NB4 (cell line): Measurements from ENCODE around the gene CCDC7.

Source experiments
- CTCF ChIP-seq: IDR thresholded peaks from one replicate; pipeline ENCODE4 v1.5.1; 2012; ENCODE audit warnings: low read depth, low read length
- MAX ChIP-seq: IDR thresholded peaks from 2 replicates; pipeline ENCODE4 v1.6.1; 2011; ENCODE audit warnings: low read depth, low read length
- MYC ChIP-seq: IDR thresholded peaks from 2 replicates; pipeline ENCODE4 v1.6.1; 2011; ENCODE audit warnings: low read depth, low read length
- POLR2A ChIP-seq: IDR thresholded peaks from 2 replicates; pipeline ENCODE4 v1.6.1; 2011; ENCODE audit warnings: mild to moderate bottlenecking; ENCODE audit not compliant: insufficient read length; ENCODE audit errors: extremely low read depth

- TF ChIP-seq CTCF, result no peak
- TF ChIP-seq POLR2A, result no peak
- TF ChIP-seq MAX, result no peak
- no peak for TF ChIP-seq MYC
Observed at GRCh38 chr10:32773105-32773504, 327.2 kb downstream of the CCDC7 start.
